Central memory CD8-positive, alpha-beta T cell (primary cell): ENCODE data around the gene DENND1B.

Experiments used
- ATAC-seq: fragments of 150-1000 bp; cut with Tn5 transposase; replicated peaks from 2 replicates; pipeline ENCODE4 v1.10.0; 2022; ENCODE audit warnings: mild to moderate bottlenecking, moderate FRiP score, moderate number of reproducible peaks; ENCODE audit not compliant: poor library complexity, severe bottlenecking; ENCODE audit errors: extremely low read depth
- DNase-seq, 2 donors: peaks; one replicate each; pipeline ENCODE4 v3.0.0; 2021; ENCODE audit warnings: low spot score in 2 of 2
- H3K27ac Mint-ChIP-seq: one replicate; pipeline ENCODE4 v1.8.0; 2022; ENCODE audit warnings: low read depth, mild to moderate bottlenecking, moderate library complexity, mixed read lengths
- H3K27me3 Mint-ChIP-seq: one replicate; pipeline ENCODE4 v1.8.0; 2022; ENCODE audit warnings: mixed read lengths
- H3K36me3 Mint-ChIP-seq: one replicate; pipeline ENCODE4 v1.8.0; 2022; ENCODE audit warnings: mild to moderate bottlenecking, moderate library complexity, mixed read lengths; ENCODE audit not compliant: insufficient read depth
- H3K4me1 Mint-ChIP-seq: one replicate; pipeline ENCODE4 v1.8.0; 2022; ENCODE audit warnings: mixed read lengths
- H3K4me3 Mint-ChIP-seq: one replicate; pipeline ENCODE4 v1.8.0; 2022; ENCODE audit warnings: mild to moderate bottlenecking, moderate library complexity, mixed read lengths
- H3K9me3 Mint-ChIP-seq: one replicate; pipeline ENCODE4 v1.8.0; 2022; ENCODE audit warnings: mixed read lengths

The DENND1B gene

DNA sequence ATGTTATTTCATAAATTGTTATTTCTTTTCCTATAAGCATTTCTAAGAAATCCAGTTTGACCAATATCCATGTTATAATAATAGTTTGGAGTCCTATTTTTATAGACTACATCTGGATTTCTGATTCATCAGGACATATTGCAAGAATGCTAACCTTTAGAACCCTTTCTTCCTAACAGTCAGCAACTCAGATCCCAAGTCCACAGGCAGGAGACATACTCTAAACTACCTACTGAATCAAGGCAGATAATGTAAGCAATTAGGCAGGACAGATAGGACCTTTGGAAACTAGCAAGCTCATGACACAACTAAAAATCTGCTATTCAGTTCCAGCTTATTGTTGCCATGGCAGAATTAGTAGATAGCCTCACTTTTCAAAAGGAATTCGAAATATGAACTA is 104.1 kb downstream of the DENND1B start:
- no peak for ATAC-seq
- Mint-ChIP-seq H3K36me3 (peaks cover 3% of the 10 kb centered on the region), H3K9me3 (no peaks in the 10 kb centered on the region), H3K4me1 (peaks cover 7% of the 10 kb centered on the region), H3K27me3 (no peaks in the 10 kb centered on the region), H3K4me3 (no peak overlapping the region), H3K27ac (no peak overlapping the region)
- no peak for DNase-seq

DNA sequence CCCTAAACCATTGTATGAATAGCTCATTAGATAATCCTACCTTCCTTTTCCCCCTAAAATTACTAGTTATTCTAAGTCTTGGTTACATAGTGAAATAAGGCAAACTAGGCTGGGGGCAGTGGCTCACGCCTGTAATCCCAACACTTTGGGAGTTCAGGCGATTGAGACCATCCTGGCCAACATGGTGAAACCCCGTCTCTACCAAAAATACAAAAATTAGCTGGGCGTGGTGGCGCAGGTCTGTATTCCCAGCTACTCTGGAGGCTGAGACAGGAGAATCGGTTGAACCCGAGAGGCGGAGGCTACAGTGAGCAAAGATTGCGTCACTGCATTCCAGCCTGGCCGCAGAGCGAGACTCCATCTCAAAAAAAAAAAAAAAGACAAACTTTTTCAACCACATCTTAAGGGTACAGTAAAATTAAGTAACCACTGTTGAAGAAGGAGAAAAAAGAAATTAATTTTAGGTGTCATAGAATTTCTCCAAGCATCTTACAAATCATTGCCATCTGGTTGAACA is 108.5 kb downstream of the DENND1B start:
- Mint-ChIP-seq H3K27ac (no peak overlapping the region), H3K36me3 (peaks cover 3% of the 10 kb centered on the region), H3K27me3 (no peaks in the 10 kb centered on the region), H3K4me1 (peaks cover 5% of the 10 kb centered on the region), H3K4me3 (no peak overlapping the region), H3K9me3 (no peaks in the 10 kb centered on the region)
- no peak for DNase-seq
- ATAC-seq = no peak

DNA sequence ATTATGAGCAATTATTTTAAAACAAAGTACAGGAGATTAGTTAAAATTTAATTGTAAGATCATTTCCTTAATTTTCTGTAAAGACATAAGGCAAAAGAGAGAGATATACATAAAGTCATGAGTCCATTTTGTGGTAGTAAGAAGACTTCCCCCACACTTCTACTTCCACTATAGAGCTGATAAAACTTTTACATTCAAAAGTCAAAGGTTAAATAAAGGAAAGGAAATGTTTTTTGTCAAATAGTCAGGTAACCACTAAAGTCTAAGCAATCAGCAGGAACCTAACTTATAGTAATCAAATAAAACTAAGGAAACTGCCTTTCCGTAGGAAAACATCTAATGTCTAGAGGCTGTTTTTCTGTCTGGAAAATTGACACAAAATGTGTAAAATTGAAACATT is 110.9 kb downstream of the DENND1B start:
- no peak for ATAC-seq
- no peak for DNase-seq
- no peak overlapping the region for H3K27ac Mint-ChIP-seq
- H3K9me3 Mint-ChIP-seq = no peaks in the 10 kb centered on the region
- H3K27me3 Mint-ChIP-seq = no peaks in the 10 kb centered on the region
- H3K4me3 Mint-ChIP-seq = no peak overlapping the region
- H3K4me1 Mint-ChIP-seq = peaks cover 15% of the 10 kb centered on the region
- peaks cover 3% of the 10 kb centered on the region for H3K36me3 Mint-ChIP-seq

DNA sequence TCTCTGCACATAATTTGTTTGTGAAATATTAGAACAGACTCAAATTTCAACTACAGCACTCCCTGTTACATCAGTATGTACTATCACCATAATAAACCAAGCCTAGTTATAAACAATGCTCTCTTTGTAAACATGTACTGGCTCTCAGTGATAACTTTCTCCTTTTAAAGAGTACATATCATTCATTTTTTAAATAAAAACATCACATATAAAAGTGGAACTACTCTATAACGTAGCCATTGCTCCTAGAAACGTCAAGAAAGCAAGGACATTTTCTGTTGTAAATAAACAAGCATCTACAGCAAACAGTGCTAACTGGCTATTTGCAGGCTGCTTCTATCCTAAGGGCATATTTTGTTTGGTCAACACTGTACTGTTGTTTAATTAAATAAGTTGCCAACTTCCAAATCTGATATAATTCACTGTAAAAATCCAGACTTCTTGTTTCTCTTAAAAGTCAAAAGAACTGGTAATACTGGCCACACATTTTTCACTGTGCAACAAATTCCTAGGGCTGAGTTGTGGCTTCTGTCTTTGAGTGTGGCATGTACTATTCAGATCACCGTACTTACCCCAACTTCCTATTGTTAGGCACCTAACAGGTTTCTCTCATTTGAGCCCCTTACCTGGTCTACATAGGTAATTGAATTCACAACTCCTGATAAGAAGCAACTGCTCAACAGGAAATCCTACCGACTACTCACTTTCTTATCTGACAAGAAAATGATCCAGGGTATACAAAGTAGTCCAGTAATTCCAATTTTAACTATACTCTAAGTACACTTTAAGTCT is 111.9 kb downstream of the DENND1B start:
- no peak overlapping the region for H3K27ac Mint-ChIP-seq
- no peak for DNase-seq
- peaks cover 17% of the 10 kb centered on the region for H3K4me1 Mint-ChIP-seq
- peaks cover 3% of the 10 kb centered on the region for H3K36me3 Mint-ChIP-seq
- ATAC-seq = no peak
- no peaks in the 10 kb centered on the region for H3K9me3 Mint-ChIP-seq
- no peaks in the 10 kb centered on the region for H3K27me3 Mint-ChIP-seq
- H3K4me3 Mint-ChIP-seq = no peak overlapping the region

DNA sequence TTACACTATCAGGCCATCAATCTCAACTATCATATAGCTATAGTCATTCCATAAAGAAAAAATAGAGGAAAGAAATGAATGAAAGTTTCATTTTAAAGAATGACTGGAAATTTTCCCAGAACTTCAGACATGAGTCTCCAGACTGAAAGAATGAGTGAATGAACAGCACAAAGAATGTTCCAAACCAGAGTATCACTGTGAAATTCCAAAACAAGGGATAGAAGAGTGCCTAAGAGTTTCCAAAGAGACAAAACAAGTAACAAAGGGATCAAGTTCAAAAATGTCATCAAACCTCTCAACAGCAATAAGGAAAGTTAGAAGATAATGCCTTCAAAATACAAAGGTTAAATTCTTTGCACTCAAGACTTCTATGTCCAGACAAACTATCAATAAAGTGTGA is 114.9 kb downstream of the DENND1B start:
- H3K4me1 Mint-ChIP-seq = peaks cover 27% of the 10 kb centered on the region
- H3K9me3 Mint-ChIP-seq = no peaks in the 10 kb centered on the region
- ATAC-seq = no peak
- peaks cover 10% of the 10 kb centered on the region for H3K36me3 Mint-ChIP-seq
- no peak overlapping the region for H3K27ac Mint-ChIP-seq
- no peak overlapping the region for H3K4me3 Mint-ChIP-seq
- DNase-seq = no peak
- H3K27me3 Mint-ChIP-seq = no peaks in the 10 kb centered on the region

DNA sequence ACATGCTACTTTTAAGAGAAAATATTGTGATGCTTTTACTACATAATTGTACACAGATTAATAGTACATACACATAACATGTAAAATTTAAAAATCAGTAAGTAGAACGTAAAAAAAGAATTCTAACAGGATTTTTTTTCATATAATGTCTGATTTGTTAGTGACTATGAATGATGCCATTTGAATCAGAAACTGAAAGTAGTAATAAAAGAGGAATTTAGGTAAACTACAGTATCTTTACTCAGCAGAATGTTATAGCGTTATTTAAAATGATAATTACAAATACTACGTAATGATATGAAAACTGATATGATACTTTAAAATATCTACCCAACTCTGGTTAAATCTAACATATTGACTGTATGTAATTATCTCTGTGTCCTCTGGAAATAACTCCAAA is 116.1 kb downstream of the DENND1B start:
- no peaks in the 10 kb centered on the region for H3K9me3 Mint-ChIP-seq
- peak overlapping the region; percentile 38 for H3K27ac Mint-ChIP-seq
- H3K4me3 Mint-ChIP-seq = no peak overlapping the region
- peaks cover 10% of the 10 kb centered on the region for H3K36me3 Mint-ChIP-seq
- H3K27me3 Mint-ChIP-seq = no peaks in the 10 kb centered on the region
- DNase-seq = no peak
- no peak for ATAC-seq
- peaks cover 27% of the 10 kb centered on the region for H3K4me1 Mint-ChIP-seq

DNA sequence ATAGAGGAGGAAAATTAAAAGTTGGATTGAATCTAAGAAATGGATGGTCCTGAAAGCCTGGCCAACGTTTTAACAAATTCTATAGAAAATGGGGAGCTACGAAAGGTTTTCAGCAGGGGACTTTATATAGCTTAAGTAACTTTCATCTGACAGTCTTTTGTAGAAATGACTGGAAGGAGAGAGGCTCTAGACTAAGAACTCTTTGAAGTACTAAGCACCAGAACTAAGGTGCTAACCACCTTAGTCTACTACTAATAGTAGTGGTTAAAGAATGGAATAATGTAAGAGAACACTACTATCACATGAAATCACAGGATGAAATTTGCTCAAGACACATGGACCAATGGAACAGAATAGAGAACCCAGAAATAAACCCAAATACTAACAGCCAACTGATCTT is 126.1 kb downstream of the DENND1B start:
- Mint-ChIP-seq H3K4me1 (peaks cover 14% of the 10 kb centered on the region), H3K27me3 (no peaks in the 10 kb centered on the region), H3K9me3 (no peaks in the 10 kb centered on the region), H3K27ac (peak overlapping the region; percentile 33), H3K4me3 (no peak overlapping the region), H3K36me3 (peaks cover 4% of the 10 kb centered on the region)
- DNase-seq = no peak
- no peak for ATAC-seq

DNA sequence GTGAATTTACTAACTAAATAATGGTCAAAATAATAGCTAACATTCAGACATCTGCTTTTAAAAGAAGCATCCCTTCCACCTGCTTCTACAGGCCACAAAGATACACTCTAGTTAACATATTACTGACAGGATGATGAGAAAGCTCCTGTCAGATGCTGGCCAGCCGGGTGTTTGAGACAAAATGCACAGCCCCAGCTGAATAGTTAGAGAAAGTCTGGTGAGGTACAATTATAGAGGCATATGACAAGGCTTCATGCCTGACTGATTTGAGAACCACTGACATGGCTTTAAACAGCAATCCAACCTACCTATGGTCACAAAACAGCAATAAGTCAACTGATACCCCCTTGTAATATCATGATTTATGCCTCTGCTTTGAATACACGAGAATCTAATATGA is 137.0 kb downstream of the DENND1B start:
- H3K4me1 Mint-ChIP-seq = peaks cover 5% of the 10 kb centered on the region
- no peaks in the 10 kb centered on the region for H3K9me3 Mint-ChIP-seq
- no peak for DNase-seq
- no peak overlapping the region for H3K27ac Mint-ChIP-seq
- ATAC-seq = no peak
- no peaks in the 10 kb centered on the region for H3K27me3 Mint-ChIP-seq
- no peak overlapping the region for H3K4me3 Mint-ChIP-seq
- H3K36me3 Mint-ChIP-seq = peaks cover 10% of the 10 kb centered on the region

DNA sequence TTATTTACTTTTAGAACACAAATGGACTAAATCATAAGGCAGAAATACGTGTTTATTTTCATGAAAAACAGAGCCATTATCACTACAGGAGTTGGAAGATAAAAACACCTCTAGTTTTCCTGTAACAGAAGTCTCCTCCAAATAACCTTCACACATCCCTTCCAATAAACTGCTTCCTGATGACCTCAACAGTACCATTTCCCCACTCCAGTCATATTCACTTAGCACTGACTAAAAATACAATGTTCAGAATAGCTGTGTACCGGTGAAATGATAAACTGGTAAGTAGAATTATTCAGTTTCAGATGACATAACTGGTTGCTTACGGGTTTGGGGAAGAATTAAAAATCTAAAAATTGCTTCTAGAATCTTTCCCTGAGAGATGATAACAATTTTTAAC is 137.9 kb downstream of the DENND1B start:
- H3K4me1 Mint-ChIP-seq = peaks cover 6% of the 10 kb centered on the region
- peaks cover 10% of the 10 kb centered on the region for H3K36me3 Mint-ChIP-seq
- H3K4me3 Mint-ChIP-seq = no peak overlapping the region
- H3K9me3 Mint-ChIP-seq = no peaks in the 10 kb centered on the region
- ATAC-seq (no peak), DNase-seq (no peak)
- no peak overlapping the region for H3K27ac Mint-ChIP-seq
- H3K27me3 Mint-ChIP-seq = no peaks in the 10 kb centered on the region

DNA sequence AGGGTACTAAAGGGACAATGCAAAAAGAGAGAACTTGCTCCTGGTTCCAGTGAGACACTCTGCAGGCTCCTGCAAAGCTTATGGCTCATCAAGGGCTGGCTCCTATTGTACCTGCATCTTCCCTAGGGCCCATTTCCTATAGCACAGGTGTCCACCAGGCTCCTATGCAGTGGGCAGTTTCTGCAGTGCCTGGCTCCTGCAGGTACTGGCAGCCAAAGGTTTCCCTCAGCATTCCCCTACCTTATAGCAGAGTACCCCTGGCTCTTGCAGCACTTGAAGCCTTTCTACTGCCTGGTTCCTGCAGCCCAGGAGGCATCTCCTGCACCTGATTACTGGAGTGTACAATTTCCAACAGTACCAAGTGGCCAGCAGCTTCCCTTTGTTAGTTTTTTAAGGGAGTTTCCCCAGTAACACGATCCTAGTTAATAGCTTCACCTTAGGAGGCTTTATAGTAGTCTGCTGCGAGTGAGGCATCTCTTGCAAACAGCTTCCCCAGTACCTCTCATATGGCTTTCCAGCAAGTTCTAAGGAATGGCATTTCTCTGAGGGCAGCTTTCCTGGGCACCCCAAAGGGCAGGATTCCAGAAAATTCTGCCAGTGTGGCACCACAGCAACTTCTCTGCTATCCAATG is 141.7 kb downstream of the DENND1B start:
- H3K36me3 Mint-ChIP-seq = peaks cover 3% of the 10 kb centered on the region

DNA sequence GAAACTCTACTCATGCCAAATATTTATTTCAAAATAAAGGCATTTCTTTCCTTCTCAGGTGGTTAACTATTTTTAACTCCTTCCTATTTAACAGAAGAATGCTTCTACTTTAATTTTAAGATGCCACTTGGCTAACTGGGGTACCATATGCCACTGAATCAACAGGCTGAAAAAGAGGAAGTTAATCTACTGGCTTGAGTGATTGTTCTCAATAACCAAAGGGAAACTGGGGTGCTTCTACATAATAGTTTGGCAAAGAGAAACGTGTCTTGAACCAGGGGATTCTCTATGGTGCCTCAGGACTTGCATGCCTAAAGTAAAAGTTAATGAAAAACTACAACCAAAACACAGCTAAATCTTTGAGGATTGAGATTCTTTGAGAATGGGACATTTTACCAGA is 142.6 kb downstream of the DENND1B start:
- ATAC-seq (no peak), DNase-seq (no peak)
- Mint-ChIP-seq H3K27ac (no peak overlapping the region), H3K4me3 (no peak overlapping the region), H3K9me3 (no peaks in the 10 kb centered on the region), H3K36me3 (peaks cover 3% of the 10 kb centered on the region), H3K4me1 (peaks cover 12% of the 10 kb centered on the region), H3K27me3 (no peaks in the 10 kb centered on the region)

More for the DNA sequence above, 141.7 kb downstream of the DENND1B start:
- H3K4me1 Mint-ChIP-seq = peaks cover 12% of the 10 kb centered on the region
- ATAC-seq (no peak), DNase-seq (no peak)
- H3K27me3 Mint-ChIP-seq = no peaks in the 10 kb centered on the region
- no peak overlapping the region for H3K27ac Mint-ChIP-seq
- H3K9me3 Mint-ChIP-seq = no peaks in the 10 kb centered on the region
- no peak overlapping the region for H3K4me3 Mint-ChIP-seq

DNA sequence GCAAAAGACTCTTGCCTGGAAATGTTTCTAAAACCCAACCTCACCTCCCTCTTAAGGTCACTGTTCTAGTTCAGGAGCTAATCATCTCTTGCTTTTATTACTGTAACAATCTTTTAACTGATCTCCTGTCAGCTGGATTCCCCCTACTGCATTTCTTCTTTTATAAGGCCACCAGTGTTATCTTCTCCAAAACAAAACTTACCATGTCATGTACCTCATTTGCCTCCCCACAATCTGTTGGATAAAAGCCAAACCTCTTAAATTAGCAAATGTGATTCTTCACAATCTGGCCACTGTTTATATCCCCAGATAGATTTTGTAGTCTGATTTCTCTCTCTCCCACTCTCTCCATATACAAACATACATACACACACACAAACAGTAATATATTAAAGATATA is 143.3 kb downstream of the DENND1B start:
- H3K36me3 Mint-ChIP-seq = peaks cover 3% of the 10 kb centered on the region
- ATAC-seq = no peak

DNA sequence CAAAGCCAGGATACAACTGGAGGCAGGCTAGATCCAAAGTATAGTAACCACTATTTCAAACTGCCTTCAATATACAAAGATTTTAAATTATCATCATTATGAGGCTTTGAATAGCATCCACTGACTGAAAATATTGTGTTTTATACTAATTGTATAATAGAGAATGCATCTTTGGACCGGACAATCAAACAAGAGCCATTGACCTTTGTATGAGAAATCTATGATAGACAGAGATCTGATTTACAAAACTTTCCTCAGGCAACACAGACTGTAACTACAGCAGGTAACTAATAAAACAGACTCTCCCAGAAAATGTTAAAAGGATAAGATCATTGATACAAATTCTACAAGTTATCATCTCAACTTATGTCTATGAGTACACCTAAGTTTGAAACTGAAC is 152.9 kb downstream of the DENND1B start:
- Mint-ChIP-seq H3K9me3 (no peaks in the 10 kb centered on the region), H3K4me3 (no peak overlapping the region), H3K27ac (no peak overlapping the region), H3K27me3 (no peaks in the 10 kb centered on the region), H3K36me3 (peaks cover 6% of the 10 kb centered on the region), H3K4me1 (peaks cover 8% of the 10 kb centered on the region)
- DNase-seq = no peak
- ATAC-seq = no peak

More for the DNA sequence above, 143.3 kb downstream of the DENND1B start:
- no peak overlapping the region for H3K4me3 Mint-ChIP-seq
- H3K27me3 Mint-ChIP-seq = no peaks in the 10 kb centered on the region
- H3K4me1 Mint-ChIP-seq = peaks cover 12% of the 10 kb centered on the region
- no peak for DNase-seq
- H3K27ac Mint-ChIP-seq = no peak overlapping the region
- no peaks in the 10 kb centered on the region for H3K9me3 Mint-ChIP-seq
